Measurements from ENCODE around the gene TMPRSS15.

Gene TMPRSS15

GRCh38 chr21:18289876-18290275, 113.7 kb downstream of the TMPRSS15 start:
- Histone ChIP-seq H3K36me3 (ENCODE audit: insufficient read depth, low read length) (no peaks in the 10 kb centered on the region), H3K9me3 (ENCODE audit: control insufficient read depth, insufficient read depth, low read length) (no peaks in the 10 kb centered on the region), H3K9ac (ENCODE audit: low read depth, low read length) (no peak overlapping the region), H3K4me1 (ENCODE audit: insufficient read depth, low read length) (peaks cover 3% of the 10 kb centered on the region; the same call in 1 of the 2 replicates)

- Histone ChIP-seq H3K4me1 (ENCODE audit: insufficient read depth, low read length) (peaks cover 3% of the 10 kb centered on the region; the same call in 1 of the 2 replicates), H3K9ac (ENCODE audit: low read depth, low read length) (no peak overlapping the region), H3K36me3 (ENCODE audit: insufficient read depth, low read length) (no peaks in the 10 kb centered on the region), H3K9me3 (ENCODE audit: control insufficient read depth, insufficient read depth, low read length) (no peaks in the 10 kb centered on the region)
Observed at GRCh38 chr21:18285379-18285778, 118.2 kb downstream of the TMPRSS15 start.

DNA sequence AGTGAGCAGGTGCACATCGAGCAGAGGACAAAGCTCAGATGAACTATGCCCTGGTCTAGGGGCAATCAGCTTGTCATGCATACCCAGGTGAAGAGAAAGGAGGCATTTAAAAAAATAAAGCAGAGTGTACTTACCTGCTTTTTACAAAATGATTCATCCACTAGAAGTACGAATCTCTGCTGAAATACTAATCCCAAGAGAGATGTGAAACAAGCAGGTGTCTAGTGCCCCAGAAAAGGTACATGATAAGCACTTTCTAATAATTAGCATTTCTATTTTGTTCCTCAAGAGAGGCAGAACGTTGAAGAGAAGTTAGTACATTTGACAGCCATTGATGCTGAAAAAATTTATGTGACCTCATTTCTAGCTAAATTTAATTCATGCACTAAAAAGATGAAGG, 127.8 kb downstream of the TMPRSS15 start:
- Histone ChIP-seq H3K9ac (ENCODE audit: low read depth, low read length) (no peak overlapping the region), H3K4me1 (ENCODE audit: insufficient read depth, low read length) (no peaks in the 10 kb centered on the region), H3K36me3 (ENCODE audit: insufficient read depth, low read length) (no peaks in the 10 kb centered on the region), H3K9me3 (ENCODE audit: control insufficient read depth, insufficient read depth, low read length) (no peaks in the 10 kb centered on the region)

DNA sequence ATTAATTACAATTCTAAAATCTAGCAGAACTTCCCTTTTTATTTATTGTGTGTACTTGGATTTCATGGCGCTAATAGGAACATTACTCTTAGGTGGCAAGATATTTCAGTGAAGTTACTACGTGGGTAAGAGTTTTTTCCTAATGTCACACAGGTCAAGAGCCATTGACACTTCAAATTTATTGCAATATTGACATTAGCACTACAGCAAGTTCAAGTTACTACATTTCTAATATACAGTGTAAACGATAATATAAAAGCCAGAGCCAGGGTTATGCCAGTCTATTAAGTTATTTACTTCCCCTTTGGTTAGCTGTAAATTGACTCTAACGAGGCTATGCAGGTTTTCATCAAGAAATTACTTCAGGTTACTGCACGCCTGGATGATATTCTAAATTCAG, 129.2 kb downstream of the TMPRSS15 start:
- H3K36me3 ChIP-seq (ENCODE audit: insufficient read depth, low read length) = no peaks in the 10 kb centered on the region

DNA sequence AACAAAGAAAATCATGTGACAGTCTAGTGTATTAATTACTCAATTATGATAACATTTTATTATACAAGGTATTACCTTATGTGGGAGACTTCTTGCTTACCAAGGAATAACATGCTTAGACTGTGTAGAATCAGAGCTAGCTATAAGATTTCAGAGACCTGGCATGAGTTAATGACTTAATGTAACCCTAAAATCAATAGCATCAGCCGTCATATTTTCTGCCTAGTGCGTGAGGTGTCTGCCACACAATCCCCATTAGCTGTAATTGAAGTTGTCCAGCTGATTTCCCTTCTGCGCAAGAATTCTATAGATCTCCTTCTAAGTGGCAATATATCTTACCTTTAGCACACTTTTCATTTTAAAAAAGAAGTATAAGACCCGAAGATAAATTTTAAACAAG, 130.2 kb downstream of the TMPRSS15 start:
- Histone ChIP-seq H3K4me1 (ENCODE audit: insufficient read depth, low read length) (no peaks in the 10 kb centered on the region), H3K9ac (ENCODE audit: low read depth, low read length) (no peak overlapping the region), H3K9me3 (ENCODE audit: control insufficient read depth, insufficient read depth, low read length) (no peaks in the 10 kb centered on the region), H3K36me3 (ENCODE audit: insufficient read depth, low read length) (no peaks in the 10 kb centered on the region)

More for the DNA sequence above, 129.2 kb downstream of the TMPRSS15 start:
- Histone ChIP-seq H3K4me1 (ENCODE audit: insufficient read depth, low read length) (no peaks in the 10 kb centered on the region), H3K9me3 (ENCODE audit: control insufficient read depth, insufficient read depth, low read length) (no peaks in the 10 kb centered on the region), H3K9ac (ENCODE audit: low read depth, low read length) (no peak overlapping the region)

DNA sequence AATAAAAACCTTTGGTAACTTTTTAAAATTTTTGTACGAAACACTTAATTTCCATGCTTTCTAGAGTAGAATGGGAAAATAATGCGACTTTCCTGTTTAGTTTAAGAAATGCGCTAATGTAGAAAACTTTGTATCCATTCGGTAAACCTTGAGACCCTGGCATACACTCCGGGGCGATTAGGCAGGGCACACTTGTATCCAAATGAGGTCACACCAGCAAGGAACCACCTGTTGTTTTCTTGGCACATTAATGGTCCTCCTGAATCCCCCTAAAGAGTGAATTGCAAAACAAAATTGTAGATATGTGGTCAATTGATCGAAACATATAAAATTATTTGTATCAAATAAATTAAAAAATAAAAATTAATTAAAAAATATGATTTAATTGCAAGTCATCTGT, 133.7 kb downstream of the TMPRSS15 start:
- Histone ChIP-seq H3K36me3 (ENCODE audit: insufficient read depth, low read length) (no peaks in the 10 kb centered on the region), H3K9me3 (ENCODE audit: control insufficient read depth, insufficient read depth, low read length) (0 out of 2 replicates have a peak, but pooled peaks cover 4% of the 10 kb centered on the region), H3K9ac (ENCODE audit: low read depth, low read length) (no peak overlapping the region), H3K4me1 (ENCODE audit: insufficient read depth, low read length) (no peaks in the 10 kb centered on the region)

DNA sequence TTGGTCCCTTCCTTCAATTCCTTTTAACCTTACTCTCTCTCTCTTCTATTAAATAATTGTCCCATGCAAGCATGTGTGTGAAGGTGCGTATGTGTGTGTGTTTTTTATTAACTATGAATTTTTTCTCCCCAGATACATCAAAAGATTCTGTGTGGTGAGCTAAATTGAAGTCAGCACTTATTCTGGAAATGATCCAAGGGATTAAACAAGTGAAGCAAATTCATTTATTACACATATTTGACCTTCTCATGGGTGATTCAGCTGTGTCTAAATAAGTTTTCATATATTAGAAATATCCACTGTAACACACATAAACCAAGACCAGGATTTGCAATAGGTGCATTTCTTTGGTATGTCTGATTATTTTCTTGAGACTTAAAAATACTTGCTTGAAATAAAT, 134.7 kb downstream of the TMPRSS15 start:
- Histone ChIP-seq H3K36me3 (ENCODE audit: insufficient read depth, low read length) (no peaks in the 10 kb centered on the region), H3K9me3 (ENCODE audit: control insufficient read depth, insufficient read depth, low read length) (0 out of 2 replicates have a peak, but pooled peaks cover 4% of the 10 kb centered on the region), H3K9ac (ENCODE audit: low read depth, low read length) (no peak overlapping the region), H3K4me1 (ENCODE audit: insufficient read depth, low read length) (no peaks in the 10 kb centered on the region)

DNA sequence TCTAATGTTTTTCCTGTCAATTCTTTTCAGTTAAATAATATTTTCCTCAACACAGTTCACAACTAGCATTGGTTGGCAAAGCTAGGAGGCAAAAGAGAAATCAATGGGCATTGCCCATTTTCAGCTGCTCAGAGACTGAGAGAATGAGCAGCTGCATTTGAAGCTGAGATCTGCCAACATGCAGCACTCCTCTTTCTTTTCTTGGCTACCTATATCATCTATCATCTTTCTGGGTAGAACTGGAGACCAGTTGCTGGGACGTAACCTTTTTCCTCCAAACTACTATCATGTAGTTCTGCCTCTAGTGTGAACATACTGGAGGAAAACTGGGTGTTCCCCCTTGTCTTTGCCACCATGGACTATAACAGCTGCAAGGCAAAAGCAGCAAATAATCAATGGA, 136.1 kb downstream of the TMPRSS15 start:
- Histone ChIP-seq H3K9me3 (ENCODE audit: control insufficient read depth, insufficient read depth, low read length) (0 out of 2 replicates have a peak, but pooled peaks cover 4% of the 10 kb centered on the region), H3K4me1 (ENCODE audit: insufficient read depth, low read length) (no peaks in the 10 kb centered on the region), H3K9ac (ENCODE audit: low read depth, low read length) (no peak overlapping the region), H3K36me3 (ENCODE audit: insufficient read depth, low read length) (no peaks in the 10 kb centered on the region)

DNA sequence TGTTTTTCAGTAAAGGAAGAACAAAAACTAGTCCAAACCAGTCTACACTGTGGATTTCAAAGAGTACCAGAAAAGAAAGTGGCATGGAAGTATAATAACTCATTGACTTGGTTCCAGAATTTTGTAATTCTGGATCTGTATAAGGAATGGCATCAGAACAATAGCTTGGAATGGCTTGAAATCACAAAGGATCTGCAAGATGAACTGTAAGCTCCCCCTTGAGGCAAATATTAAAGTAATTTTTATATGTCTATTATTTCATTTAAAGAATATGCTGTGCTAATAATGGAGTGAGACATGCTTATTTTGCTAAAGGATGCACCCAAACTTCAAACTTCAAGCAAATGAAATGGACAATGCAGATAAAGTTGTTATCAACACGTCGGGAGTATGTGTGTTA, 137.6 kb downstream of the TMPRSS15 start:
- H3K36me3 ChIP-seq (ENCODE audit: insufficient read depth, low read length) = no peaks in the 10 kb centered on the region
- no peak overlapping the region for H3K9ac ChIP-seq (ENCODE audit: low read depth, low read length)
- 0 out of 2 replicates have a peak, but pooled peaks cover 4% of the 10 kb centered on the region for H3K9me3 ChIP-seq (ENCODE audit: control insufficient read depth, insufficient read depth, low read length)
- H3K4me1 ChIP-seq (ENCODE audit: insufficient read depth, low read length) = no peaks in the 10 kb centered on the region

GRCh38 chr21:18253799-18254198, 149.8 kb downstream of the TMPRSS15 start:
- Histone ChIP-seq H3K9ac (ENCODE audit: low read depth, low read length) (no peak overlapping the region), H3K9me3 (ENCODE audit: control insufficient read depth, insufficient read depth, low read length) (no peaks in the 10 kb centered on the region)

DNA sequence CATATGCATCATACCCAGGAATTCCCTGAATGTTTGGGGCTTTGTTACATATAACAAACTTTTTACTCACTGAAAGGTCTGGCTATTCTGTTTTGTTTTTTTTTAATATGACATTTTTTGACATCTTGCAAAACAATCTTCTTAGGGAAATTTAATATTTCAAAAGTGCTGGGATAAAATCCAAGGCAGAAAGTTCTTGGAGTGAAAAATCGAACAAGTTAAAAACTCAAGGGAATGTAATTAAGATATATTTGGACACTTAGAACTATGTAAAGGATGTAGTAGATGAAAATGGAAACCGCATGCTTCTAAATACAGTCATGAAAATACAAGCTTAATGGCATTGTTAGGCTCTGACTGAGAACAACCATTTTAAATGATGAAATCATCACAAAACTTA, 150.4 kb downstream of the TMPRSS15 start:
- Histone ChIP-seq H3K9me3 (ENCODE audit: control insufficient read depth, insufficient read depth, low read length) (no peaks in the 10 kb centered on the region), H3K9ac (ENCODE audit: low read depth, low read length) (no peak overlapping the region), H3K36me3 (ENCODE audit: insufficient read depth, low read length) (no peaks in the 10 kb centered on the region), H3K4me1 (ENCODE audit: insufficient read depth, low read length) (no peaks in the 10 kb centered on the region)

More at GRCh38 chr21:18253799-18254198, 149.8 kb downstream of the TMPRSS15 start:
- Histone ChIP-seq H3K36me3 (ENCODE audit: insufficient read depth, low read length) (no peaks in the 10 kb centered on the region), H3K4me1 (ENCODE audit: insufficient read depth, low read length) (no peaks in the 10 kb centered on the region)

DNA sequence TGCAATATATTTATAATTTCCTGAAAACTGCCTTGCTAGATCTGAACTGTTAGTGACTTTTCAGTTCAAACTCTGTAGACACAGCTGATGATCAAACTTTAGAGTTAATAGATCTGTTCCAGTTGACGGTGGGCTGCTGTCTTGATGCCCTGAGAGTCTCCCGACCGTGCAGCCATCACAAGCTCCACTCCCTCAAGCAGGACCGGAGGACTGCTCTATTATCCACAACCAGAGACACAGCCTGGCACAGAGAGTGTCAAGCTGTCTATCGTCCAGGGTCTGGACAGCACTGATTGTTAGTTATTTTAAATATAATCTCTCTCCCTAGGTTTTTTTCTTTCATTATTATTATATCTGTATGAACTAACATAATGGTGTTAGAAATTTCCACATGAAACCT, 150.9 kb downstream of the TMPRSS15 start:
- Histone ChIP-seq H3K36me3 (ENCODE audit: insufficient read depth, low read length) (no peaks in the 10 kb centered on the region), H3K4me1 (ENCODE audit: insufficient read depth, low read length) (no peaks in the 10 kb centered on the region)

GRCh38 chr21:18252256-18252655, 151.3 kb downstream of the TMPRSS15 start:
- H3K4me1 ChIP-seq (ENCODE audit: insufficient read depth, low read length) = no peaks in the 10 kb centered on the region
- no peak overlapping the region for H3K9ac ChIP-seq (ENCODE audit: low read depth, low read length)
- no peaks in the 10 kb centered on the region for H3K9me3 ChIP-seq (ENCODE audit: control insufficient read depth, insufficient read depth, low read length)
- no peaks in the 10 kb centered on the region for H3K36me3 ChIP-seq (ENCODE audit: insufficient read depth, low read length)

More for the DNA sequence above, 150.9 kb downstream of the TMPRSS15 start:
- Histone ChIP-seq H3K9ac (ENCODE audit: low read depth, low read length) (no peak overlapping the region), H3K9me3 (ENCODE audit: control insufficient read depth, insufficient read depth, low read length) (no peaks in the 10 kb centered on the region)

DNA sequence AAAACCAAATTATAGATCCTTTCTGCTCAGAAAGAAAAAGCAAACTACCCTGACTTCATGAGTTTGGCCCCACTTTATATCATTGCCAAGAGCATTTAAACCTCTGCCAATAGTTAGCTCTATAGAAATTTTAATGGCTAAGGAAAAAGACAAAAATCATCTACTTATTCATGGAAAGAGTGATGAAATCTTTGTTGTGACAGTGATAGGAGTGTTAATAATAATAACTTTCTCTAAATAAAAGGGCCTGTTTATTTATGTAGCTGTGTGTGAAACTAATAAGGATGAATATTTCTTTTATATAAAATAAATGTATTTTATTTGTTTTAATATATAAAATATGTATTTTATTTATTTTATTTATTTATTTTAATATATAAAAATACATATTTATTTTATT, 152.5 kb downstream of the TMPRSS15 start:
- Histone ChIP-seq H3K9ac (ENCODE audit: low read depth, low read length) (no peak overlapping the region), H3K9me3 (ENCODE audit: control insufficient read depth, insufficient read depth, low read length) (no peaks in the 10 kb centered on the region), H3K36me3 (ENCODE audit: insufficient read depth, low read length) (no peaks in the 10 kb centered on the region), H3K4me1 (ENCODE audit: insufficient read depth, low read length) (no peaks in the 10 kb centered on the region)

DNA sequence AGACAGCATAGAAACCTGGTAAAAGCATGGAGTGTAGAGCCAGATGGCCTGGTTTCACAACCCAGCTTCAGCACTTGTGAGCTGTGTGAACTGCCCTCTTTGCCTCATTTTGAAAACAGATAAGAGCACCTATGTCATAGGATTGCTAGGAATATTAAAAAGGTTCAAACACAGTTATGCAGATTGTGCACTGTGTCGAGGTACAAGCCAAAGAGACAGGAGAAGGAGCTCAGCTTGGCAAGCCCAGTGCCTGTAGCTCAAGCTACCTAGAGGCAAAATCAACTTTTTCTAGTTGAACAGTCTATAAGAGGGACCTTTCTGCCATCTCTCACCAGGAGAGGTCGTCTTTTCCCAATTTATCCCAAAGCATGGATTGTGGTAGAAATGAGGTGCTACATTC, 153.9 kb downstream of the TMPRSS15 start:
- Histone ChIP-seq H3K9me3 (ENCODE audit: control insufficient read depth, insufficient read depth, low read length) (no peaks in the 10 kb centered on the region), H3K9ac (ENCODE audit: low read depth, low read length) (no peak overlapping the region), H3K4me1 (ENCODE audit: insufficient read depth, low read length) (no peaks in the 10 kb centered on the region), H3K36me3 (ENCODE audit: insufficient read depth, low read length) (no peaks in the 10 kb centered on the region)

GRCh38 chr21:18248171-18248570, 155.4 kb downstream of the TMPRSS15 start:
- Histone ChIP-seq H3K4me1 (ENCODE audit: insufficient read depth, low read length) (no peaks in the 10 kb centered on the region), H3K36me3 (ENCODE audit: insufficient read depth, low read length) (no peaks in the 10 kb centered on the region), H3K9me3 (ENCODE audit: control insufficient read depth, insufficient read depth, low read length) (no peaks in the 10 kb centered on the region), H3K9ac (ENCODE audit: low read depth, low read length) (no peak overlapping the region)
